ENCODE results near the gene MYCN. TPM values are rescaled to one million over a fixed set of nuclear protein-coding genes. Genes with fewer than 3 reads are reported as not detected.

MYCN gene
- total RNA-seq, 1 donor from 2014 or later = 68.3 TPM

- Mint-ChIP-seq H3K9me3 (peaks cover 4% of the 10 kb centered on the region), H3K27ac (no peak overlapping the region), H3K27me3 (no peaks in the 10 kb centered on the region), H3K36me3 (no peaks in the 10 kb centered on the region), H3K4me3 (no peak overlapping the region), H3K4me1 (ENCODE audit: unreplicated experiment) (peaks cover 34% of the 10 kb centered on the region)
- TF ChIP-seq CTCF (conservative IDR thresholded peaks at IDR 0.05) = no peak
- DNase-seq (ENCODE audit: extremely low spot score, unreplicated experiment) = no peak
These were observed 28.9 kb downstream of the MYCN start for GRCh38 chr2:15969214-15969613.

GRCh38 chr2:15970701-15971100, 30.4 kb downstream of the MYCN start:
- Mint-ChIP-seq H3K4me1 (ENCODE audit: unreplicated experiment) (peaks cover 35% of the 10 kb centered on the region), H3K4me3 (no peak overlapping the region), H3K9me3 (peaks cover 6% of the 10 kb centered on the region), H3K27ac (peak overlapping the region; percentile 2), H3K27me3 (no peaks in the 10 kb centered on the region), H3K36me3 (no peaks in the 10 kb centered on the region)
- TF ChIP-seq CTCF (conservative IDR thresholded peaks at IDR 0.05) = no peak
- DNase-seq (ENCODE audit: extremely low spot score, unreplicated experiment) = no peak

GRCh38 chr2:15971351-15971750, 31.0 kb downstream of the MYCN start:
- peaks cover 10% of the 10 kb centered on the region for H3K9me3 Mint-ChIP-seq
- no peaks in the 10 kb centered on the region for H3K36me3 Mint-ChIP-seq
- DNase-seq (ENCODE audit: extremely low spot score, unreplicated experiment) = no peak
- H3K4me1 Mint-ChIP-seq (ENCODE audit: unreplicated experiment) = peaks cover 39% of the 10 kb centered on the region
- H3K4me3 Mint-ChIP-seq = no peak overlapping the region
- H3K27me3 Mint-ChIP-seq = no peaks in the 10 kb centered on the region
- no peak for TF ChIP-seq CTCF (conservative IDR thresholded peaks at IDR 0.05)
- no peak overlapping the region for H3K27ac Mint-ChIP-seq

GRCh38 chr2:15971831-15972522, 31.6 kb downstream of the MYCN start:
- no peaks in the 10 kb centered on the region for H3K36me3 Mint-ChIP-seq
- no peak overlapping the region for H3K27ac Mint-ChIP-seq
- no peak for TF ChIP-seq CTCF (conservative IDR thresholded peaks at IDR 0.05)
- H3K9me3 Mint-ChIP-seq = peaks cover 10% of the 10 kb centered on the region
- no peaks in the 10 kb centered on the region for H3K27me3 Mint-ChIP-seq
- H3K4me3 Mint-ChIP-seq = no peak overlapping the region
- no peak for DNase-seq (ENCODE audit: extremely low spot score, unreplicated experiment)
- H3K4me1 Mint-ChIP-seq (ENCODE audit: unreplicated experiment) = peaks cover 43% of the 10 kb centered on the region

GRCh38 chr2:15973481-15974401, 33.4 kb downstream of the MYCN start:
- H3K36me3 Mint-ChIP-seq = no peaks in the 10 kb centered on the region
- no peak for TF ChIP-seq CTCF (conservative IDR thresholded peaks at IDR 0.05)
- peaks cover 33% of the 10 kb centered on the region for H3K4me1 Mint-ChIP-seq (ENCODE audit: unreplicated experiment)
- no peaks in the 10 kb centered on the region for H3K27me3 Mint-ChIP-seq
- H3K4me3 Mint-ChIP-seq = no peak overlapping the region
- peaks cover 10% of the 10 kb centered on the region for H3K9me3 Mint-ChIP-seq
- no peak overlapping the region for H3K27ac Mint-ChIP-seq
- no peak for DNase-seq (ENCODE audit: extremely low spot score, unreplicated experiment)
